HepG2 (cell line): ENCODE data around the gene CASD1.

Source experiments
- CBX5 ChIP-seq: sonication (generic); formaldehyde crosslinking; IDR thresholded peaks from 2 replicates; pipeline ENCODE4 v1.4.0; 2020; ENCODE audit warnings: missing genetic modification reagents, borderline replicate concordance
- EP300 ChIP-seq, 3 experiments: sonication (generic) in 1 of 3; formaldehyde crosslinking in 1 of 3; IDR thresholded peaks; 2 replicates each; pipeline versions ENCODE4 v1.5.1 to v1.6.1; 2011 to 2020; ENCODE audit warnings: low read depth in 2 of 3, low read length in 2 of 3, borderline replicate concordance in 1 of 3, improper control_type of control experiment in 1 of 3, mild to moderate bottlenecking in 1 of 3, missing genetic modification reagents in 1 of 3, moderate library complexity in 1 of 3
- POLR2A ChIP-seq, 2 experiments: IDR thresholded peaks; 2 replicates each; pipeline ENCODE4 v1.6.1; 2011; ENCODE audit warnings: low read depth in 2 of 2, low read length in 2 of 2, mild to moderate bottlenecking in 1 of 2, moderate library complexity in 1 of 2; ENCODE audit not compliant: insufficient read depth in 1 of 2
- SIN3A ChIP-seq: IDR thresholded peaks from 2 replicates; pipeline ENCODE4 v1.6.1; 2011; ENCODE audit warnings: low read depth, mild to moderate bottlenecking, control low read depth, low read length, borderline replicate concordance
- TF ChIP-seq, protein P1 (sequence below): sonication (generic); formaldehyde crosslinking; IDR thresholded peaks from 2 replicates; pipeline ENCODE4 v1.5.0; 2020; ENCODE audit warnings: mild to moderate bottlenecking, missing genetic modification reagents, moderate library complexity
- TF ChIP-seq, protein P2 (sequence below): sonication (generic); formaldehyde crosslinking; IDR thresholded peaks from 2 replicates; pipeline ENCODE4 v1.8.1; 2023; ENCODE audit warnings: mild to moderate bottlenecking, inconsistent platforms, moderate library complexity, missing genetic modification reagents, borderline replicate concordance

DNA sequence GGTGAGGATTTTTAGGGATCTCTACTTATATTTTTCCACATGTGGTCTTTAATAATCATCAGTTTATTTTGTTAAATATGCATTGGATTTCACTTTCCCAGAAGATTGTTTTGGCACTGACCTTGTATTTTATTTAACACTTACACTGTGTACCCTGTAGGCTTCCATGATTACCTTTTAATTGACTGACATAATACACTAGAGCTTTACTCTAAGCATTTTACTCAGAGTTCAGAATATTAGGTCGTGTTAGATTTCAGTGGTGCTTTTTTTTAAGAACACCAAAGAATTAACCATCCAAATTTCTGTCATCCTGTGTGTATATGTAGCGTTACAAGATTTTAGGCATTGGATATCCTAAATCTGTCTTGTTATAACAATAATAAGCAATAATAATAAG, 23.1 kb downstream of the CASD1 start:
- no peak for TF ChIP-seq POLR2A (IDR thresholded peaks at IDR 0.05; ENCODE audit: insufficient read depth in 1 of 2, low read depth in 2 of 2, low read length in 2 of 2)
- TF ChIP-seq, protein P1, sequence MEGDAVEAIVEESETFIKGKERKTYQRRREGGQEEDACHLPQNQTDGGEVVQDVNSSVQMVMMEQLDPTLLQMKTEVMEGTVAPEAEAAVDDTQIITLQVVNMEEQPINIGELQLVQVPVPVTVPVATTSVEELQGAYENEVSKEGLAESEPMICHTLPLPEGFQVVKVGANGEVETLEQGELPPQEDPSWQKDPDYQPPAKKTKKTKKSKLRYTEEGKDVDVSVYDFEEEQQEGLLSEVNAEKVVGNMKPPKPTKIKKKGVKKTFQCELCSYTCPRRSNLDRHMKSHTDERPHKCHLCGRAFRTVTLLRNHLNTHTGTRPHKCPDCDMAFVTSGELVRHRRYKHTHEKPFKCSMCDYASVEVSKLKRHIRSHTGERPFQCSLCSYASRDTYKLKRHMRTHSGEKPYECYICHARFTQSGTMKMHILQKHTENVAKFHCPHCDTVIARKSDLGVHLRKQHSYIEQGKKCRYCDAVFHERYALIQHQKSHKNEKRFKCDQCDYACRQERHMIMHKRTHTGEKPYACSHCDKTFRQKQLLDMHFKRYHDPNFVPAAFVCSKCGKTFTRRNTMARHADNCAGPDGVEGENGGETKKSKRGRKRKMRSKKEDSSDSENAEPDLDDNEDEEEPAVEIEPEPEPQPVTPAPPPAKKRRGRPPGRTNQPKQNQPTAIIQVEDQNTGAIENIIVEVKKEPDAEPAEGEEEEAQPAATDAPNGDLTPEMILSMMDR (CRISPR knock-in tag), result no peak
- TF ChIP-seq EP300 (IDR thresholded peaks at IDR 0.05; ENCODE audit: low read depth in 2 of 2, low read length in 2 of 2), result no peak
- no peak for TF ChIP-seq EP300 (CRISPR knock-in tag; IDR thresholded peaks at IDR 0.05; ENCODE audit: borderline replicate concordance)
- TF ChIP-seq, protein P2, sequence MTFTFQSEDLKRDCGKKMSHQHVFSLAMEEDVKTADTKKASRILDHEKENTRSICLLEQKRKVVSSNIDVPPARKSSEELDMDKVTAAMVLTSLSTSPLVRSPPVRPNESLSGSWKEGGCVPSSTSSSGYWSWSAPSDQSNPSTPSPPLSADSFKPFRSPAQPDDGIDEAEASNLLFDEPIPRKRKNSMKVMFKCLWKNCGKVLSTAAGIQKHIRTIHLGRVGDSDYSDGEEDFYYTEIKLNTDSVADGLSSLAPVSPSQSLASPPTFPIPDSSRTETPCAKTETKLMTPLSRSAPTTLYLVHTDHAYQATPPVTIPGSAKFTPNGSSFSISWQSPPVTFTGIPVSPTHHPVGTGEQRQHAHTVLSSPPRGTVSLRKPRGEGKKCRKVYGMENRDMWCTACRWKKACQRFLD (CRISPR knock-in tag), result no peak
- no peak for TF ChIP-seq CBX5 (CRISPR knock-in tag)
- no peak for TF ChIP-seq SIN3A
